K562 (cell line): ENCODE results near the gene BFSP2. TPM values are rescaled to one million over a fixed set of nuclear protein-coding genes. Genes with fewer than 3 reads are reported as not detected.

Source experiments
- BRD9 ChIP-seq: fragments of 450-650 bp; IDR thresholded peaks from 2 replicates; pipeline ENCODE4 v1.6.1; 2018; ENCODE audit warnings: low read depth; ENCODE audit not compliant: partially characterized antibody
- BRF1 ChIP-seq: IDR thresholded peaks from 3 replicates; pipeline ENCODE4 v1.6.1; 2011; ENCODE audit warnings: borderline replicate concordance, mild to moderate bottlenecking; ENCODE audit not compliant: insufficient read length; ENCODE audit errors: extremely low read depth
- CBFA2T2 ChIP-seq: fragments of 450-650 bp; conservative IDR thresholded peaks from 2 replicates; pipeline ENCODE4 v1.6.1; 2017; ENCODE audit warnings: mild to moderate bottlenecking
- CREB1 ChIP-seq, 2 experiments: sonication (generic) in 1 of 2; formaldehyde crosslinking in 1 of 2; IDR thresholded peaks; 2 replicates each; pipeline versions ENCODE4 v1.6.1 to v1.8.0; 2012 to 2022; ENCODE audit warnings: inconsistent platforms in 1 of 2, mild to moderate bottlenecking in 1 of 2, missing genetic modification reagents in 1 of 2, moderate library complexity in 1 of 2
- CREBBP ChIP-seq: IDR thresholded peaks from one replicate; pipeline ENCODE4 v1.6.1; 2012; ENCODE audit warnings: low read depth, mild to moderate bottlenecking, control low read depth, inconsistent platforms, low read length
- FOXK1 ChIP-seq: sonication (generic); formaldehyde crosslinking; IDR thresholded peaks from 2 replicates; pipeline ENCODE4 v1.8.0; 2022; ENCODE audit warnings: missing genetic modification reagents, mild to moderate bottlenecking, borderline replicate concordance
- KLF1 ChIP-seq: fragments of 450-650 bp; IDR thresholded peaks from 2 replicates; pipeline ENCODE4 v1.6.1; 2016; ENCODE audit warnings: missing genetic modification characterization, missing compliant biosample characterization
- MEF2A ChIP-seq: IDR thresholded peaks from 2 replicates; pipeline ENCODE4 v1.6.1; 2011; ENCODE audit warnings: low read depth, mild to moderate bottlenecking, low read length, moderate library complexity; ENCODE audit not compliant: control insufficient read depth
- MTA2 ChIP-seq: fragments of 450-650 bp; IDR thresholded peaks from 2 replicates; pipeline ENCODE4 v1.6.1; 2016; ENCODE audit warnings: low read depth
- POLR2H ChIP-seq: IDR thresholded peaks from 2 replicates; pipeline ENCODE4 v1.6.1; 2016; ENCODE audit warnings: missing genetic modification characterization, low read depth, mild to moderate bottlenecking, control low read depth, missing compliant biosample characterization, moderate library complexity
- POLR3A ChIP-seq: IDR thresholded peaks from 2 replicates; pipeline ENCODE4 v1.6.1; 2011; ENCODE audit warnings: borderline replicate concordance, mild to moderate bottlenecking, moderate library complexity; ENCODE audit not compliant: insufficient read length, insufficient read depth; ENCODE audit errors: extremely low read depth
- TAF15 ChIP-seq: fragments of 200-400 bp; formaldehyde crosslinking; IDR thresholded peaks from 2 replicates; pipeline ENCODE4 v1.6.1; 2017; ENCODE audit warnings: mild to moderate bottlenecking, low read depth, low read length, moderate library complexity
- WHSC1 ChIP-seq: IDR thresholded peaks from one replicate; pipeline ENCODE4 v1.6.1; 2012; ENCODE audit warnings: low read length, control low read depth, inconsistent platforms
- ZNF778 ChIP-seq: fragments of 450-650 bp; formaldehyde crosslinking; IDR thresholded peaks from 2 replicates; pipeline ENCODE4 v1.4.0; 2020; ENCODE audit warnings: mild to moderate bottlenecking, moderate library complexity
- polyA plus RNA-seq, 8 experiments: library from polyadenylated mRNA; depleted of rRNA in 4 of 8; stranded (reverse) in 5 of 8; unstranded in 3 of 8; fragments of >200 nt; fragmentation: Nextera tagmentation in 2 of 8; fragmentation: Illumina TruSeq in 1 of 8; extraction: Ambion mirVana in 2 of 8; extraction: Trizol in 1 of 8; gene quantifications; 2 replicates each; pipeline versions ENCODE4 v1.2.1 to v1.2.3, GENCODE V29; 2011 to 2014; ENCODE audit warnings: inconsistent platforms in 1 of 8, missing spikeins in 1 of 8
- total RNA-seq, 7 experiments: library from RNA; depleted of rRNA in 6 of 7; stranded (reverse); fragments of >200 nt in 6 of 7; fragmentation: Illumina TruSeq in 2 of 7; extraction: Trizol in 2 of 7; gene quantifications; 2 replicates each; pipeline versions ENCODE4 v1.2.1 to v1.2.3, GENCODE V29; 2011 to 2021; ENCODE audit warnings: low replicate concordance in 1 of 7
- TF ChIP-seq, protein P1 (sequence below): fragments of 250-450 bp; sonication (Bioruptor Pico); IDR thresholded peaks from 2 replicates; pipeline ENCODE4 v1.5.0; 2021; ENCODE audit warnings: mild to moderate bottlenecking, moderate library complexity
- TF ChIP-seq, protein P2 (sequence below), 3 experiments: IDR thresholded peaks in 2 of 3; conservative IDR thresholded peaks in 1 of 3; 2 replicates each; pipeline ENCODE4 v1.5.1; 2011 to 2012; ENCODE audit warnings: low read length in 3 of 3, mild to moderate bottlenecking in 3 of 3, control low read depth in 2 of 3, improper control_type of control experiment in 1 of 3, inconsistent platforms in 1 of 3, low read depth in 1 of 3, mixed read lengths in 1 of 3, moderate library complexity in 1 of 3; ENCODE audit not compliant: insufficient read depth in 2 of 3

The BFSP2 gene
- total and polyA plus RNA-seq, 9 of the 15 experiments (the other 6 are each of a cell fraction or from before 2014, with no cell fraction given), result not detected

DNA sequence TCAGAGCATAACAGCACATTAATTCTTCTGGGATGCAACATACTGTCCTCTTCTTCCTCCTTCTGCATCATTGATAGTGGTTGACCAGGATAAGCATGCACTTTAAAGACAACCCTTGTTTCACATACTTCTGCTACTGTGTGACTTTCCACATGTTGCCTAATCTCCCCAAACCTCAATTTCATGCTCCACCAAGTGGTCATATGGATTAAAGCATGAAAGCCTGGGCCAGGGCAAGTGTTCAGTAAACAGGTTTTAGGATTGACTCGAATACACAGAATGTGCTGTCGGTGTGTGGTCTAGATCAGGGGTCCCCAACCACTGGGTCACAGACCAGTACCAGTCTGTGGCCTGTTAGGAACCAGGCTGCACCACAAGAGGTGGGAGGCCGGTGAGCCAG, 22.5 kb upstream of the BFSP2 start (continued):
- TF ChIP-seq MEF2A, result no peak
- TF ChIP-seq, protein P1, sequence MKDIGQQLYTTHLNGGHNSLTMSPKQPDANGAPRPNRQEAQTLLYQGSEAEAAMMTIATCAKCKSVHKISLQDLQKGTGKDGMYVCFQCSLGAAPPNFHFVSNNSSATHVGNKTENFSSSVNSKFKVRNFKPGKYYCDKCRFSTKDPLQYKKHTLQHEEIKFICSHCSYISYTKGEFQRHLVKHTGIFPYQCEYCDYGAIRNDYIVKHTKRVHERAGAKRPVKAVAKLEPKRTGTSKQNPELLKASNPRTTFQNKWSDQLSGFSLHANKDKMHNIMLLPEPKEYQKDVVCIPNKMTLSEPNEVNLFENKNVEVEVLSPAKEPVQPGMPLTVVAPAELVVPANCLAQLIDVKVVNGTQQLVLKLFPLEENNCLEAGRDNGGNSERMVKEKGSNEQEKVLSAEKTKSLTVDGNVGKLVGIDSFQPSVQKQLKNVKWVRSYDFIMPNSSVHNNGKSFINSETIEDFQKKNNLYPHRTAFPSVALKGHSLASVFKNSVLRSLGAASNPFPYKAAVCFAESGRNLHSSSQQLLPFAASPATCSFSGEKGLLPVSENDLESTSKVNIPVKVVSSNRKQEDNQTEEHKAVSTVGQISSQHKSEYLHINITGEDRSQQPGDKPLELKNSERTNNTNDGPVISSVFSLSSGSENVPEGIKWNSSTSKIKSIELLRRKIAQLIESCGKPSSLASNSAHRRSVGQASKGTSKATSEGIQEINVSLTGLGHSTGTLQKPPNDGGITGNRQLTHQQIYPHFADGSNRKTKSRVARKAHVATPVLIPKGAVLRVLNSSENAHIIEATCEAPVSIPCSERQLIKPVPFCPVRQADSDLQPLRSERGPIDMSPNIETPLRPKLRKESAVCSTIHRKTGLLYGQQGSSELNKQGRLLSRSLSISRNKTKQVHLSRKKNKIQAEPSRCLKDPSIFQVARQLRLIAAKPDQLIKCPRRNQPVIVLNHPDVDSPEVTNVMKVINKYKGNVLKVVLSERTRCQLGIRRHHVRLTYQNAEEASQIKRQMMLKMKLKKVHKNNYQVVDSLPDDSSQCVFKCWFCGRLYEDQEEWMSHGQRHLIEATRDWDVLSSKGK (CRISPR knock-in tag), result no peak
- TF ChIP-seq FOXK1 (CRISPR knock-in tag), result no peak
- TF ChIP-seq BRF1, result no peak
- TF ChIP-seq POLR3A, result no peak
- TF ChIP-seq POLR2H (tag), result no peak
- TF ChIP-seq MTA2, result no peak
- TF ChIP-seq, protein P2, sequence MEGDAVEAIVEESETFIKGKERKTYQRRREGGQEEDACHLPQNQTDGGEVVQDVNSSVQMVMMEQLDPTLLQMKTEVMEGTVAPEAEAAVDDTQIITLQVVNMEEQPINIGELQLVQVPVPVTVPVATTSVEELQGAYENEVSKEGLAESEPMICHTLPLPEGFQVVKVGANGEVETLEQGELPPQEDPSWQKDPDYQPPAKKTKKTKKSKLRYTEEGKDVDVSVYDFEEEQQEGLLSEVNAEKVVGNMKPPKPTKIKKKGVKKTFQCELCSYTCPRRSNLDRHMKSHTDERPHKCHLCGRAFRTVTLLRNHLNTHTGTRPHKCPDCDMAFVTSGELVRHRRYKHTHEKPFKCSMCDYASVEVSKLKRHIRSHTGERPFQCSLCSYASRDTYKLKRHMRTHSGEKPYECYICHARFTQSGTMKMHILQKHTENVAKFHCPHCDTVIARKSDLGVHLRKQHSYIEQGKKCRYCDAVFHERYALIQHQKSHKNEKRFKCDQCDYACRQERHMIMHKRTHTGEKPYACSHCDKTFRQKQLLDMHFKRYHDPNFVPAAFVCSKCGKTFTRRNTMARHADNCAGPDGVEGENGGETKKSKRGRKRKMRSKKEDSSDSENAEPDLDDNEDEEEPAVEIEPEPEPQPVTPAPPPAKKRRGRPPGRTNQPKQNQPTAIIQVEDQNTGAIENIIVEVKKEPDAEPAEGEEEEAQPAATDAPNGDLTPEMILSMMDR (IDR thresholded peaks at IDR 0.05 in 2 of 3, conservative IDR thresholded peaks at IDR 0.05 in 1 of 3; ENCODE audit: insufficient read depth in 2 of 3, low read depth in 1 of 3, low read length in 3 of 3), result peak; percentile 30 to 53 (median 34); a peak in 3 of 6 replicates
- TF ChIP-seq CBFA2T2, result no peak
- TF ChIP-seq BRD9, result no peak
- TF ChIP-seq ZNF778 (CRISPR knock-in tag), result no peak
- no peak for TF ChIP-seq TAF15
- no peak for TF ChIP-seq WHSC1
- TF ChIP-seq CREB1 (IDR thresholded peaks at IDR 0.05), result no peak
- TF ChIP-seq CREB1 (CRISPR knock-in tag; IDR thresholded peaks at IDR 0.05), result no peak
- no peak for TF ChIP-seq CREBBP
- no peak for TF ChIP-seq KLF1
